ENCODE measurements around the gene ADORA1.

DNA sequence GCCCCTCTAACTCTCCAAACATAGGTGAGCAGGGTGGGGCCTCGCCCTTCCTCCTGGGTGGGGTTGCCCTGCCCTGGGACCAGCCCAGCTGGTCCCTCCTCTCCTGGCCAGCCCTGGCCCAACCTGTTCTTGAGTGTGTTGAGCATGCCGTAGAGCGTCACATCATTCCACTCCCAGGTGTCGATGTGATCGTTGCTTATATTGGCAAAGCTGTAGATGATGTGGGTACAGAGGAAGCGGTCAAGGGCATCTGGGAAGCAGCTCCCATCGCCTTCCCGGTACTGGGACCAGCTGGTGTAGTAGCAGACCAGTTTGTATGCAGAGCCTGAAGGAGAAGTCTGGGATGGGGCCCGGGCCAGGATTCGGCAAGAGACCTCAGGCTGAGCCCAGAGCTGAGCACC is 57.5 kb downstream of the ADORA1 start:
- TF ChIP-seq CTCF (IDR thresholded peaks at IDR 0.05) (no peak), EZH2 (IDR thresholded peaks at IDR 0.05; ENCODE audit: borderline replicate concordance, insufficient read depth, low read depth, low read length, poor library complexity, severe bottlenecking) (no peak)

Measured in B cell (primary cell).